HK-2 (cell line): ENCODE measurements around the gene SLC5A10.
A peak's percentile ranks its signal among the peaks of the same experiment; 100 is the strongest.

Source experiments
- DNase-seq: peaks from one replicate; pipeline ENCODE4 v3.0.0-alpha.2; 2018; ENCODE audit not compliant: unreplicated experiment

SLC5A10 gene

GRCh38 chr17:18964550-18964949 lies 12.6 kb downstream of the SLC5A10 start:
- DNase-seq = no peak

DNA sequence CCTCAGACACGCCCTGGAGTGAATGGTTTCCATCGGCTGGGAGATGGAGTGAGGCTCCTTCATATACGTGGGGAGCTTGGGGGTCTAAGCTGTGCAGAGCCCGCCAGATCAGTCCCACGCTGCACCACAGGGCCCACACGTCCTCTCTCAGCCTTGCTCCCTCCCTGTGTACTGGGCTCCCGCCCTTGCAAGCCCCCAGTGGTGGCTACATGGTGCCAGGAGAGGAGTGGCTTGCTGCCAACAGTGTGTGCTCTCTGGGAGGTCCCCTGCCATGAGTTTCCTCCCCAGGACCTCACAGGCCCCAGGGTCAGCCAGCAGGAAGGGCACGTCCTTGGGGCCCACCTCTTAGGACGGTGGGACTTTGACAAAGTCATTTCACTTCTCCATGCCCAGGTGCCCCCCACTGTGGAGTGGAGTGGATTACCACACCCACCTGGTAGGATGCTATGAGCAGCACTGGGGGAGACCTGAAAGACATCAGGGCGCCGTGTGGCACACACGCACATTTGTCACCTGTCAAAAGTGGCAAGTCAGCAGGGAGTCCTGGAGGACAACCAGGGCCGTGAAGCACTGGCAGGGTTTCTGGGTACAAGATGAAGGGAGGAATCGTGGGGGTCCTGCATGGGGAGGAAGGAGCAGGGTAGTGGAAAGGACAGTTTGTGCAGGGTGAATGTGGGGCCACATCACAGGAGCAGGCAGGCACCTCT lies 13.7 kb downstream of the SLC5A10 start:
- DNase-seq = no peak

GRCh38 chr17:18966831-18967624 lies 15.1 kb downstream of the SLC5A10 start:
- DNase-seq = no peak

DNA sequence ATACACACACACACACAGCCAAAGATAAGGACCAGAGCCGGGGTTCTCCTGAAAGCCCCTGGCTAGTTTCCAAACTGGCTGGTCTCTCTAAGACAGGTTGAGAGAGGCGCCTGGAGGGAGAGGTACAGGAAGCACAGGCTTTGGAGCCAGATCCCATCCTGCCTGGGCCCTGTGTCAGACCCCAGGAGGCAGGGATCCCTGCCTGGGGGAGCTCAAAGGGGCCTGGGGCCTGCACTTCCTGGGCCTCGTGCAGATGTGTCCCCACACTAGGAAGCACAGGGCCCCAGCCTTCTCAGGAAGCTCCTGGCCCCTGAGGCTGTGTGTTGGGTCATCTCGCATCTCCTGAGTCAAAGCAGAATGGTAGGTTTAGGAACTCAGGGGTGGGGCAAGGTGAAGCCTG lies 16.0 kb downstream of the SLC5A10 start:
- no peak for DNase-seq

- DNase-seq = no peak
Observed at GRCh38 chr17:18968345-18968744, 16.4 kb downstream of the SLC5A10 start.

- DNase-seq = no peak
Observed at GRCh38 chr17:18968945-18969887, 17.3 kb downstream of the SLC5A10 start.

DNA sequence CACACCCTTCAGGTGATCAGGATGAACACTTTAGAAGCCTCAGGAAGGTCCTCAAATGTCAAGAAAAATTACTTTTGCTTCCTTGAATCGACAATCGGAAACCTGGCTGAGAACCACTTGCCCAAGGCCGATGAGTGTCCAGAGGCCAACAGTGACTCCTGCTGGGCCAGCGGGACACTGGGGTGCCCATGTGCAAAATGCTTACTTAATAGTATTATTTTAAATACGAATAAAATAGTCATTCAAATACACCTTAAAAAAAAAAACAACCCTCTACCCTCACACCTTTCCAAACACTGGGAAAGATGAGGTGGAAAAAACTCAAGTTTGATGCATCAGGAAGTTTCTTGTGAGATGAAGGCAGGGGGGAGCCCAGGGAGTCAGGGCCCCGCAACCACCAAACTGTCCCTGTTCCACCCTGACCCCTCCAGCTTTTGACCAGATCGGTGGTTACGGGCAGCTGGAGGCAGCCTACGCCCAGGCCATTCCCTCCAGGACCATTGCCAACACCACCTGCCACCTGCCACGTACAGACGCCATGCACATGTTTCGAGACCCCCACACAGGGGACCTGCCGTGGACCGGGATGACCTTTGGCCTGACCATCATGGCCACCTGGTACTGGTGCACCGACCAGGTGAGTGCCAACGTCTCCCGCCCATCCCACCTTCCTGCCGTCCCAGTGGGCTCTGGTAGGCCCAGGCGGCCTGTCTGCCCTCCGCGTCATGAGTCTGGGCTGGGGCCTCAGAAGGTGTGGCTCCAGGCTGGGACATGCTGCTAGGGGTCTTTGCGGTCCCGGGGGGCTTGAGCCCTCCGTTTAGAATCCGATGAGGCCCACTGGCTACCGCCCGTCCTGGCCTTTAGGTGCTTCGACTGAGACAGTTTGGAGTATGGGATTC lies 18.9 kb downstream of the SLC5A10 start:
- no peak for DNase-seq

- no peak for DNase-seq
Observed at GRCh38 chr17:18971801-18972200, 19.8 kb downstream of the SLC5A10 start.

DNA sequence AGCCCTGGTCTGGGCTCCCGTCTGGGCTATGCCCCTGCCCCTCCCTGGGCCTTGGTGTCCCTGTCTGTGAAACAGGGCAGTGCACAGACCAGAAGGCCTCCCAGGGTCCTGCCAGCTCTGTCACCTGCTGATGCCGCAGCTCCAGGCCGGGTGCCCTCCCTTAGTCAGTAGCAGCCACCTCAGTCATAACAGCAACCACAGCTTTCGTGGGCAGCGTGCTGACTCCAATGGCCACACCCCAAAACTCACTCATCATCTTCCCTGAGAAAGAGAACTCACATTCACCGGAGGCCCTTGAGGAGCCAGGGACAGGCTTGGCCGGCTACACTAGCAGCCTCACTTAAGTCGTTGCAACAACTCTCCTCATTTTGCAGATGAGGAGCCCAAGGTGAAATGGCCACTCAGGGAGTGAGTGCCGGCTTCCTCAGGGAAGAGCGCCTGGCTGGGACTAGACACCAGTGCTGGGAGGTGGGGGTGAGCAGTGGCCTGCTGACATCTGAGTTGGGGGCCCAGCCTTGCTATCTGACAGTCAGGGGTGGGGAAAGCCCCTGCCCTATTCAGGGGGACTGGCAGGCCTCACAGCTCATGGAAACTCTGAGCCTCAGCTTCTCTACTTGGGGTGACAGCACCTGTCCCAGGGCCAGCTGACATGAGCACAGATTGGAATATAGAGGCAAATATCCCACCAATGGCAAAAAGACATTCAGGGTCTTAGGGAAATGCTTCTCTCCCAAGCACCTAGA lies 22.6 kb downstream of the SLC5A10 start:
- peak; percentile 43 for DNase-seq

DNA sequence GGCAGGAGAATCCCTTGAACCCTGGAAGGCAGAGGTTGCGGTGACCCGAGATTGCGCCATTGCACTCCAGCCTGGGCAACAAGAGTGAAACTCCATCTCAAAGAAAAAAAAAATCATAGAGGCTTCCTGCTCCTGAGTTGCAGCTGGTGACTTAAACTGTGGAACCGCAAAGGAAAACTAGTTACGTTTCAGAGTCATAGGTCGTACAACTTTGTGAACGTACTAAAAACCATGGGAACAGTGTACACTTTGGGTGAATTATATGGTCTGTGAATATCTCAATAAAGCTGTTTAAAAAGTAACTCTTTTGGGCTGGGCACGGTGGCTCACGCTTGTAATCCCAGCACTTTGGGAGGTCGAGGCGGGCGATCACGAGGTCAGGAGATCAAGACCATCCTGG lies 23.6 kb downstream of the SLC5A10 start:
- DNase-seq = no peak

GRCh38 chr17:18976201-18976600 lies 24.2 kb downstream of the SLC5A10 start:
- DNase-seq = no peak

GRCh38 chr17:18977021-18977420 lies 25.1 kb downstream of the SLC5A10 start:
- no peak for DNase-seq

DNA sequence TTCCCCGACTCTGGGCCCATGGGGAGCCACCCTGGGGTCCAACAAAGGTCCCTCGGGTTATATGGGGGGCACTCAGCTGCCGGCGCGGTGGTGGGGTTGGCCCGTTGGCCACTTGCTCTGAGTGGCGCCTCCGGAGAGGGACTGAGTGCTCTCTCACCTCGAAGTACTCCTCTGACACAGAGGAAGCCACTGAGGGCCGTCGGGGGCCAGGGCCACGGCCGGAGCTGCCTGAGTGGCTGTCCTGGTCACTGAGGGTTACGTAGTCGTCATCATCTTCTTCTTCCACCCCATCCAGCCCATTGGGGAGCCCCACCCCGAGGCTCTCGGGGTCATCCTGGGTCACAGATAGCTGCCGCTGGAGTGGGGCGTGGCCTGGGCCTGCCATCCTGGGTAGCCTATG lies 25.7 kb downstream of the SLC5A10 start:
- DNase-seq = no peak

DNA sequence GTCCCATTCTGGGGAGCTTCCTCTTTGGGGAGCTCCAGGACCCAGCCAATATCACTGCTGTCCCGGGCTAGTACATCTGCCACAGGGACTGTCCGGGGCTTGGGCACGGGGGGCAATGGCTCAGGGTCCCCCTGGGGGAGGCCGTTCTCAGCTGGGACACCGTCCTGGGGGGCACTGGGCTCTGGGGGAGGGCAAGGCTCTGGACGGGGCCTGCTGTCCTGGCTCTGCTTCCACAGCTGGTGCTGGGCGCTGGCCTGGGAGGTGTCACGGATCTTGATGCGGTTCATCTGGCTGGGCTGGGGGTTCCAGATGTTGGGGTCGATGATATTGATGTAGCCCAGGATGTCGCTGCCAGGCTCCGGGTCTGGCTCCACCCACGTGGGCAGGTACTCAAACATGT lies 26.1 kb downstream of the SLC5A10 start:
- no peak for DNase-seq

- DNase-seq = no peak
Observed at GRCh38 chr17:18978655-18979054, 26.7 kb downstream of the SLC5A10 start.

DNA sequence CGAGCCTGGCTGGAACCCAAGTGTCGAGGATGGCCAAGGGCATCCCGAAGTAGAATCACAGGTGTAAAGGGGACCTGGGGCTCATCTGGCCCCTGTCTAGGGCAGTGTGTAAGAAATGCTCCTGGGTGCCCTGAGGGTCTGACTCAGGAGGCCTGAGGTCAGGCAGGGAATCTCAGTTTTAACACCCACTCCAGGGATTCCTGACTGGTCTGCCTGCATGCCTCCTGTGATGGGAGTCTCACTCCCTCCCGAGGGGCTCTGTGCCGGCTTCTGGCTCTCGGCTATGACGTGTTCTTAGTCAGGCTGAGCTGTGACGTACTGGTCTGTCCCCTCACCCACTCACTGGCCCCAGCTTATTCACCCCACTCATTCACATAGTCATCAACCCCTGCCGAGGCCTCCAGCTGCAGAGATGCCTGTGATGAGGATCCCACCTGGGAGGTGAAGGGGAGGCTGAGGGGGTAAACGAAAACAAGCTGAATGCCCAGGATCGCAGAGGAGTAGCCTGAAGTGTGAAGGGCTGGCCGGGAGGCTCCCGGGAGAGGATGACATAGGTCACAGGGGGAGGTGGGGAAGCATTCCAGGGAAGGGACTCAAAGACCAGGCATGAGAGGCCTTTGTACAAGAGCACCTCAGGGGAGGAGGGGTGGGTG lies 28.8 kb downstream of the SLC5A10 start:
- peak; percentile 25 for DNase-seq

DNA sequence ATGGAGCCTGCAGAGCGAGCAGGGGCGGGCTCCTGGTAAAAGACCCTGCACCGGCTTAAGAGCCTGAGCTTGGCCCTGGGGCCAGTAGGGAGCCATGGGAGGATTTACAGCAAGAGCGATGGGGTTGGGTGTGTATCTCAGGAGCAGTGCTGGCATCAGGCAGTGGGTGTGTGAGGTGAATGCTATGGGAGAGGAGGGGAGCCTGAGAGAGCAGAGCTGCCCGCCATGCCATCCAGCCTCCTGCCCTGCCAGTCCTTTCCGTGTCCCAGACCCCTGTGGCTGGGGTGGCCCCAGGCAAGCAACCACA lies 29.3 kb downstream of the SLC5A10 start:
- no peak for DNase-seq

GRCh38 chr17:18981642-18982424 lies 29.9 kb downstream of the SLC5A10 start:
- DNase-seq = peak; percentile 76
